K562 (cell line): ENCODE results near the gene VNN1. TPM values are rescaled to one million over a fixed set of nuclear protein-coding genes. Genes with fewer than 3 reads are reported as not detected.

Experiments used
- ATAC-seq: fragments of 200-7000 bp; cut with Tn5 transposase; 3 replicates; pipeline ENCODE4 v1.9.1; 2020; ENCODE audit warnings: moderate library complexity
- BruUV-seq: library from RNA; stranded (reverse); fragments of 400-500 nt; replicated peaks from 2 replicates; lab custom pipeline; 2021; lab: Mats Ljungman, UMichigan
- CTCF ChIA-PET: fragments of 300-600 bp; formaldehyde crosslinking; extraction: SDS; loops from one replicate; lab custom pipeline; 2021; ENCODE audit warnings: low intra/inter-chr PET ratio; lab: Yijun Ruan, JAX
- POLR2A ChIA-PET: fragments of 300-600, 350-650 bp; sonication (Branson Sonifier 250); formaldehyde crosslinking; extraction: SDS; loops from one replicate; lab custom pipeline; 2021; ENCODE audit warnings: antibody characterized with exemption, inconsistent platforms; lab: Yijun Ruan, JAX
- DNase-seq, 4 experiments: peaks; one replicate each; pipeline versions ENCODE4 v3.0.0 to v3.0.0-alpha.2; 2011 to 2018; ENCODE audit warnings: low spot score in 3 of 4, mixed read lengths in 3 of 4; ENCODE audit errors: extremely low read depth in 1 of 4
- FAIRE-seq: peaks from 2 replicates; lab custom pipeline; 2011; peaks lifted over from hg19 to GRCh38; lab: Jason Lieb, UNC
- H2AFZ ChIP-seq: 2 replicates; pipeline ENCODE4 v1.6.0; 2011; ENCODE audit warnings: low read depth, low read length, control low read depth, inconsistent platforms
- H3K27ac ChIP-seq: fragments of 200-600 bp; 3 replicates; pipeline ENCODE4 v1.8.0; 2011; ENCODE audit warnings: low read depth, mild to moderate bottlenecking, control low read depth, inconsistent platforms, low read length, moderate library complexity, mixed read lengths; ENCODE audit errors: extremely low read depth
- H3K27me3 ChIP-seq, 2 experiments: fragments of 300-600 bp in 1 of 2; 2 replicates in 1 of 2; 3 replicates in 1 of 2; pipeline versions ENCODE4 v1.6.0 to v1.8.0; 2011; ENCODE audit warnings: inconsistent platforms in 2 of 2, low read length in 2 of 2, mild to moderate bottlenecking in 1 of 2, mixed read lengths in 1 of 2, moderate library complexity in 1 of 2; ENCODE audit not compliant: control insufficient read depth in 2 of 2, insufficient read depth in 2 of 2
- H3K36me3 ChIP-seq: fragments of 300-600 bp; 3 replicates; pipeline ENCODE4 v1.8.0; 2011; ENCODE audit warnings: mild to moderate bottlenecking, low read length, inconsistent platforms; ENCODE audit not compliant: control insufficient read depth, insufficient read depth
- H3K4me1 ChIP-seq, 2 experiments: fragments of 200-600 bp in 1 of 2; replicated peaks in 1 of 2; 2 replicates in 1 of 2; 3 replicates in 1 of 2; pipeline versions ENCODE4 v1.5.1 to v1.8.0; 2011; ENCODE audit warnings: inconsistent platforms in 2 of 2, low read length in 2 of 2, mild to moderate bottlenecking in 1 of 2, mixed read lengths in 1 of 2, moderate library complexity in 1 of 2; ENCODE audit not compliant: control insufficient read depth in 2 of 2, insufficient read depth in 2 of 2
- H3K4me2 ChIP-seq: 2 replicates; pipeline ENCODE4 v1.6.1; 2011; ENCODE audit warnings: low read length, control low read depth, inconsistent platforms, mixed read lengths; ENCODE audit not compliant: insufficient read depth
- H3K4me3 ChIP-seq: fragments of 200-600 bp; sonication (generic), shearing (Covaris generic); 2 replicates; pipeline ENCODE4 v1.5.1; 2016; ENCODE audit warnings: control low read depth, inconsistent platforms
- H3K79me2 ChIP-seq: fragments of 200-600 bp; 3 replicates; pipeline ENCODE4 v1.8.0; 2011; ENCODE audit warnings: low read length, inconsistent platforms; ENCODE audit not compliant: control insufficient read depth, insufficient read depth
- H3K9ac ChIP-seq, 2 experiments: 2 replicates each; pipeline versions ENCODE4 v1.6.0 to v1.6.1; 2011; ENCODE audit warnings: low read depth in 2 of 2, low read length in 2 of 2, control low read depth in 1 of 2, inconsistent platforms in 1 of 2, mild to moderate bottlenecking in 1 of 2, mixed read lengths in 1 of 2; ENCODE audit not compliant: insufficient read depth in 1 of 2
- H3K9me1 ChIP-seq: one replicate; pipeline ENCODE4 v1.6.0; 2011; ENCODE audit warnings: inconsistent platforms, mild to moderate bottlenecking, low read length, moderate library complexity; ENCODE audit not compliant: control insufficient read depth, insufficient read depth
- H3K9me3 ChIP-seq: replicated peaks from 2 replicates; pipeline ENCODE4 v1.5.1; 2011; ENCODE audit warnings: low read depth, low read length, inconsistent platforms; ENCODE audit not compliant: control insufficient read depth, insufficient read depth
- H4K20me1 ChIP-seq: replicated peaks from 2 replicates; pipeline ENCODE4 v1.6.1; 2011; ENCODE audit warnings: low read length, inconsistent platforms, mixed read lengths; ENCODE audit not compliant: control insufficient read depth, insufficient read depth
- ADNP ChIP-seq: fragments of 200-800 bp; sonication (Bioruptor generic); IDR thresholded peaks from 2 replicates; pipeline ENCODE4 v1.6.1; 2016; ENCODE audit warnings: missing genetic modification characterization, missing compliant biosample characterization
- ELF2 ChIP-seq: fragments of 250-450 bp; sonication (Bioruptor Pico); IDR thresholded peaks from 2 replicates; pipeline ENCODE4 v1.5.0; 2021; ENCODE audit warnings: mild to moderate bottlenecking
- KLF10 ChIP-seq: fragments of 250-450 bp; sonication (Bioruptor Pico); IDR thresholded peaks from 2 replicates; pipeline ENCODE4 v1.6.1; 2021; ENCODE audit warnings: matching md5 sums
- MAFF ChIP-seq: IDR thresholded peaks from 2 replicates; pipeline ENCODE4 v1.6.1; 2012; ENCODE audit warnings: low read length, improper control_type of control experiment
- PHB ChIP-seq: fragments of 250-450 bp; sonication (Bioruptor Pico); IDR thresholded peaks from 2 replicates; pipeline ENCODE4 v1.5.0; 2021
- WGBS: fragments of 100-300 bp; shearing (Covaris generic); methylation state at CpG from one replicate; pipeline ENCODE4 v1.1.6; 2016; ENCODE audit warnings: low coverage, mixed read lengths; ENCODE audit not compliant: insufficient coverage; ENCODE audit errors: missing lambda C conversion rate; 5-methylcytosine and 5-hydroxymethylcytosine counted together
- in situ Hi-C: fragments of 300-500 bp; cut with MboI; formaldehyde crosslinking; loops from 4 replicates; pipeline ENCODE4 v1.15.0; 2018; ENCODE audit warnings: inconsistent platforms, mixed read lengths
- intact Hi-C: fragments of 100-400 bp; cut with micrococcal nuclease; formaldehyde crosslinking; loops from 2 replicates; pipeline ENCODE4 v1.14.2; 2022
- polyA plus RNA-seq, 8 experiments: library from polyadenylated mRNA; depleted of rRNA in 4 of 8; stranded (reverse) in 5 of 8; unstranded in 3 of 8; fragments of >200 nt; fragmentation: Nextera tagmentation in 2 of 8; fragmentation: Illumina TruSeq in 1 of 8; extraction: Ambion mirVana in 2 of 8; extraction: Trizol in 1 of 8; gene quantifications; 2 replicates each; pipeline versions ENCODE4 v1.2.1 to v1.2.3, GENCODE V29; 2011 to 2014; ENCODE audit warnings: inconsistent platforms in 1 of 8, missing spikeins in 1 of 8
- total RNA-seq, 7 experiments: library from RNA; depleted of rRNA in 6 of 7; stranded (reverse); fragments of >200 nt in 6 of 7; fragmentation: Illumina TruSeq in 2 of 7; extraction: Trizol in 2 of 7; gene quantifications; 2 replicates each; pipeline versions ENCODE4 v1.2.1 to v1.2.3, GENCODE V29; 2011 to 2021; ENCODE audit warnings: low replicate concordance in 1 of 7
- TF ChIP-seq, protein P1 (sequence below), 2 experiments: fragments of 450-650 bp in 1 of 2; sonication (generic) in 1 of 2; formaldehyde crosslinking in 1 of 2; IDR thresholded peaks in 1 of 2; conservative IDR thresholded peaks in 1 of 2; 2 replicates each; pipeline versions ENCODE4 v1.6.1 to v1.8.1; 2016 to 2023; ENCODE audit warnings: mild to moderate bottlenecking in 2 of 2, moderate library complexity in 2 of 2, inconsistent platforms in 1 of 2, missing genetic modification reagents in 1 of 2
- TF ChIP-seq, protein P2 (sequence below): fragments of 150-350 bp; conservative IDR thresholded peaks from 2 replicates; pipeline ENCODE4 v1.6.1; 2014; ENCODE audit warnings: low read length

Gene VNN1
- total and polyA plus RNA-seq, 9 of the 15 experiments (the other 6 are each of a cell fraction or from before 2014, with no cell fraction given): not detected

DNA sequence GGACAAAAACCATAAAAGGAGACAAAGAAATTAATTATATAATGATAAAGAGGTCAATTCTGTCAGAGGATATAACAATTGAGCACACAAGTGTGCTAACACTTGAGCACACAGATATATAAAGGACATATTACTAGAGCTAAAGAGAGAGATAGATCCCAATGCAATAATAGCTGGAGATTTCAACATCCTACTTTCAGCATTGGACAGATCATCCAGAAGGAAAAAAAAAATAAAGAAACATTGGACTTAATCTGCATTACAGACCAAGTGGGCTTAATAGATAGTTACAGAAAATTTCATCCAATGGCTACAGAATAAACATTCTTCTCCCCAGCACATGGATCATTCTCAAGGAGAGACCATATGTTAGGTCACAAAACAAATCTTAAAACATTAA is 9.9 kb downstream of the VNN1 start (continued):
- TF ChIP-seq ELF2 (no peak), PHB (CRISPR knock-in tag) (no peak), KLF10 (no peak)

DNA sequence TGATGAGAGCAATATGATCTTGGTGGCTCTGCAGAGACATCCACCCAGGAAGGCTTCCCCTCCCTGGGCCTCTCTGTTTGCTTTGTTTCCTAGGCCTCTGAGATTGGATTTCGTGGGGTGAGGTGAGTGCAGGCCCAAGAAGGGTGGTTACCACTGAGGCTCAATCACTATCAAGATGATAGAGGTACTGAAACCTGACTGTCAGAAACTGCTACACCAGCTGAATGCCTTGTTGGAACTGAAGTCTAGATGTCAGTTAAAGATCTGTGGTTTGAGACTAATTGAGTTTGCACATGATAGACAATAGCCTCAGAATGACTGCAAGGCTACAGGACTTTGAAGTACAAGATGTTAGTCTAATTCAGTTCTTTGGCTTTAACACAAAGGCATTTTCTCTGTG is 15.2 kb downstream of the VNN1 start:
- TF ChIP-seq MAFF: no peak
- Histone ChIP-seq H3K79me2 (no peaks in the 10 kb centered on the region), H3K4me2 (no peak overlapping the region), H3K9me1 (no peaks in the 10 kb centered on the region), H3K4me1 (no peaks in the 10 kb centered on the region), H3K9ac (no peak overlapping the region), H3K36me3 (no peaks in the 10 kb centered on the region), H3K27ac (no peak overlapping the region), H3K4me3 (no peak overlapping the region), H3K9me3 (no peaks in the 10 kb centered on the region), H2AFZ (no peak overlapping the region), H3K27me3 (no peaks in the 10 kb centered on the region), H4K20me1 (no peaks in the 10 kb centered on the region)
- ChIA-PET POLR2A (no interaction called here), CTCF (no interaction called here)
- DNase-seq (no peak), FAIRE-seq (no peak), ATAC-seq (no peak)
- intact Hi-C loops: no loop called here
- in situ Hi-C loops: no loop called here
- BruUV-seq: no TSS peak
- WGBS: 0% methylated on average over 1 of the region's 1 CpG

DNA sequence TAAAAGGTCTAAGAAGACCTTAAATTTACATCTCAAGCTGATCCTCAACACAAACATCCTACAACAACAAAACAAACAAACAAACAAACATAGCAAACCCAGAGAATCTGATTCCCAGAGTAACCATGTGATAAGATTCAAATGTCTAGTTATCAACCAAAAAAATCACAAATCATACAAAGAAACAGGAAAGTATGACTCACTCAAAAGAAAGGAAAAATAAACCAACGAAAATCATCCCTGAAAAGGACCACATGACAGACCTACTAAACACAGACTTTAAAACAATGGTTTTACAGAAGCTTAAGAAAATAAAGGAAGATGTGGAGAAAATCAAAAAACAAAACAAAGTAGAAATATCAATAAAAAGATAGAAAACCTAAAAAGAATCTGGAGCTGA is 18.1 kb downstream of the VNN1 start:
- no peak overlapping the region for H3K9ac ChIP-seq
- no peak for ATAC-seq
- no peak overlapping the region for H3K4me3 ChIP-seq
- TF ChIP-seq, protein P1, sequence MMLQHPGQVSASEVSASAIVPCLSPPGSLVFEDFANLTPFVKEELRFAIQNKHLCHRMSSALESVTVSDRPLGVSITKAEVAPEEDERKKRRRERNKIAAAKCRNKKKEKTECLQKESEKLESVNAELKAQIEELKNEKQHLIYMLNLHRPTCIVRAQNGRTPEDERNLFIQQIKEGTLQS (IDR thresholded peaks at IDR 0.05): 0 out of 2 replicates have a peak, but pooled peaks have one; percentile 8
- TF ChIP-seq, protein P1 (CRISPR knock-in tag; conservative IDR thresholded peaks at IDR 0.05): no peak
- TF ChIP-seq, protein P2, sequence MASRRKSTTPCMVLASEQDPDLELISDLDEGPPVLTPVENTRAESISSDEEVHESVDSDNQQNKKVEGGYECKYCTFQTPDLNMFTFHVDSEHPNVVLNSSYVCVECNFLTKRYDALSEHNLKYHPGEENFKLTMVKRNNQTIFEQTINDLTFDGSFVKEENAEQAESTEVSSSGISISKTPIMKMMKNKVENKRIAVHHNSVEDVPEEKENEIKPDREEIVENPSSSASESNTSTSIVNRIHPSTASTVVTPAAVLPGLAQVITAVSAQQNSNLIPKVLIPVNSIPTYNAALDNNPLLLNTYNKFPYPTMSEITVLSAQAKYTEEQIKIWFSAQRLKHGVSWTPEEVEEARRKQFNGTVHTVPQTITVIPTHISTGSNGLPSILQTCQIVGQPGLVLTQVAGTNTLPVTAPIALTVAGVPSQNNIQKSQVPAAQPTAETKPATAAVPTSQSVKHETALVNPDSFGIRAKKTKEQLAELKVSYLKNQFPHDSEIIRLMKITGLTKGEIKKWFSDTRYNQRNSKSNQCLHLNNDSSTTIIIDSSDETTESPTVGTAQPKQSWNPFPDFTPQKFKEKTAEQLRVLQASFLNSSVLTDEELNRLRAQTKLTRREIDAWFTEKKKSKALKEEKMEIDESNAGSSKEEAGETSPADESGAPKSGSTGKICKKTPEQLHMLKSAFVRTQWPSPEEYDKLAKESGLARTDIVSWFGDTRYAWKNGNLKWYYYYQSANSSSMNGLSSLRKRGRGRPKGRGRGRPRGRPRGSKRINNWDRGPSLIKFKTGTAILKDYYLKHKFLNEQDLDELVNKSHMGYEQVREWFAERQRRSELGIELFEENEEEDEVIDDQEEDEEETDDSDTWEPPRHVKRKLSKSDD: no peak
- TF ChIP-seq ADNP (tag): no peak
- no TSS peak for BruUV-seq
- CTCF ChIA-PET: no interaction called here
- H3K27me3 ChIP-seq: no peaks in the 10 kb centered on the region
- no peak for DNase-seq
- WGBS: 0% methylated on average over 1 of the region's 1 CpG
- H3K36me3 ChIP-seq: no peaks in the 10 kb centered on the region
- H4K20me1 ChIP-seq: no peaks in the 10 kb centered on the region
- no peaks in the 10 kb centered on the region for H3K4me1 ChIP-seq
- intact Hi-C loops (no loop called here), in situ Hi-C loops (no loop called here)
- POLR2A ChIA-PET: no interaction called here
- H2AFZ ChIP-seq: no peak overlapping the region
- no peaks in the 10 kb centered on the region for H3K79me2 ChIP-seq
- H3K4me2 ChIP-seq: no peak overlapping the region
- no peak overlapping the region for H3K27ac ChIP-seq
- no peaks in the 10 kb centered on the region for H3K9me3 ChIP-seq
- no peak for FAIRE-seq
- no peaks in the 10 kb centered on the region for H3K9me1 ChIP-seq
